Nephron progenitor cell (in vitro differentiated cells): ENCODE measurements around the gene AFF2.

Experiments used
- DNase-seq: peaks from one replicate; pipeline ENCODE4 v3.0.0; 2021
- H3K27ac Mint-ChIP-seq: 2 replicates; pipeline ENCODE4 v1.8.0; 2021; ENCODE audit warnings: mild to moderate bottlenecking, moderate library complexity, mixed read lengths
- H3K27me3 Mint-ChIP-seq: 2 replicates; pipeline ENCODE4 v1.8.0; 2021; ENCODE audit warnings: mild to moderate bottlenecking, low read depth, mixed read lengths; ENCODE audit not compliant: poor library complexity
- H3K36me3 Mint-ChIP-seq: 2 replicates; pipeline ENCODE4 v1.8.0; 2021; ENCODE audit warnings: low read depth, mixed read lengths
- H3K4me1 Mint-ChIP-seq: 2 replicates; pipeline ENCODE4 v1.8.0; 2021; ENCODE audit warnings: mixed read lengths
- H3K4me3 Mint-ChIP-seq: 2 replicates; pipeline ENCODE4 v1.8.0; 2021; ENCODE audit warnings: mild to moderate bottlenecking, moderate library complexity, mixed read lengths
- H3K9me3 Mint-ChIP-seq: 2 replicates; pipeline ENCODE4 v1.8.0; 2021; ENCODE audit warnings: mild to moderate bottlenecking, moderate library complexity, mixed read lengths
- TF ChIP-seq, protein P1 (sequence below): fragments of 200-600 bp; sonication (generic); IDR thresholded peaks from 2 replicates; pipeline ENCODE4 v1.5.0; 2021; ENCODE audit warnings: antibody characterized with exemption

AFF2 gene

DNA sequence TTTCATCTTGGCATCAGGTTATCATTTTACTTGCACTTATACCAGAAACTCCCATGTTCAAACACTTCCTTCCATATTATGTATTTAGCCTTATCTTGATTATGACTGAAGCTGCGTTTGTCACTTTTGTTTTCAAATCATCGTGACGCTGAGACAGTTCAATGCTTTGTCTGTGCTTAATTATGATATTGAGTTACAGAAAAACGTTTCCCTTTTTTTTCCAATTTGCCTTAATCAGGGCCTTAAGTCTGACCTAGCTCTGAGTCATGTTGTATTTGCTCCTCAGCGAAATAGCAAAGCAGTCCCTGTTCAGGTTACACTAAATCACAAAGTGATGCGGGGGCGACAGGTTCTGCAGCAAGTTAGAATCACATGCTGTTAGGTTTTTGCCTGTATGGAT lies 254.7 kb downstream of the AFF2 start:
- Mint-ChIP-seq H3K4me1 (no peaks in the 10 kb centered on the region), H3K27ac (no peak overlapping the region), H3K36me3 (peaks cover 4% of the 10 kb centered on the region)

DNA sequence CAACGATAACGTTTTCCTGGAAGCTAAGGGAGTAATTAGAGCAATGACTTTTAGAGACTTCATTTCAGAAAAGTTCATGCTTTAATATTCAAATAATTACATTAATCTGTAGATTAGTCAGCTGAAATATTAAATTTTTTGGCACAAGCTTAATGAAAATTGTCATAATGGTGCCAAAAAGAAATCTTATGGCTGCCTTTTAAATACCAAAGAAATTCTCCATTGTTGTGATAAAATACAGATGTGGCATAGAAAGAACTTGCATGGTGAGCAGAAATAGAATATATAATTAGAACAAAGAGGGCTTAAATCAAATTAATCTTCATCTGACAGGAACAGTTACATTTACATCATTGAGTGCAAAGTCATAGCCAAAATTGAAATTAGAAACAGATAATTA lies 263.5 kb downstream of the AFF2 start:
- Mint-ChIP-seq H3K4me1 (no peaks in the 10 kb centered on the region), H3K4me3 (no peak overlapping the region), H3K9me3 (peaks cover 16% of the 10 kb centered on the region), H3K27ac (no peak overlapping the region), H3K36me3 (no peaks in the 10 kb centered on the region), H3K27me3 (no peaks in the 10 kb centered on the region)
- TF ChIP-seq, protein P1, sequence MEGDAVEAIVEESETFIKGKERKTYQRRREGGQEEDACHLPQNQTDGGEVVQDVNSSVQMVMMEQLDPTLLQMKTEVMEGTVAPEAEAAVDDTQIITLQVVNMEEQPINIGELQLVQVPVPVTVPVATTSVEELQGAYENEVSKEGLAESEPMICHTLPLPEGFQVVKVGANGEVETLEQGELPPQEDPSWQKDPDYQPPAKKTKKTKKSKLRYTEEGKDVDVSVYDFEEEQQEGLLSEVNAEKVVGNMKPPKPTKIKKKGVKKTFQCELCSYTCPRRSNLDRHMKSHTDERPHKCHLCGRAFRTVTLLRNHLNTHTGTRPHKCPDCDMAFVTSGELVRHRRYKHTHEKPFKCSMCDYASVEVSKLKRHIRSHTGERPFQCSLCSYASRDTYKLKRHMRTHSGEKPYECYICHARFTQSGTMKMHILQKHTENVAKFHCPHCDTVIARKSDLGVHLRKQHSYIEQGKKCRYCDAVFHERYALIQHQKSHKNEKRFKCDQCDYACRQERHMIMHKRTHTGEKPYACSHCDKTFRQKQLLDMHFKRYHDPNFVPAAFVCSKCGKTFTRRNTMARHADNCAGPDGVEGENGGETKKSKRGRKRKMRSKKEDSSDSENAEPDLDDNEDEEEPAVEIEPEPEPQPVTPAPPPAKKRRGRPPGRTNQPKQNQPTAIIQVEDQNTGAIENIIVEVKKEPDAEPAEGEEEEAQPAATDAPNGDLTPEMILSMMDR, result no peak
- DNase-seq, result no peak

More for the DNA sequence above, 254.7 kb downstream of the AFF2 start:
- TF ChIP-seq, protein P1, result no peak
- no peaks in the 10 kb centered on the region for H3K27me3 Mint-ChIP-seq
- DNase-seq, result no peak
- H3K9me3 Mint-ChIP-seq, result peaks cover 11% of the 10 kb centered on the region
- H3K4me3 Mint-ChIP-seq, result no peak overlapping the region

DNA sequence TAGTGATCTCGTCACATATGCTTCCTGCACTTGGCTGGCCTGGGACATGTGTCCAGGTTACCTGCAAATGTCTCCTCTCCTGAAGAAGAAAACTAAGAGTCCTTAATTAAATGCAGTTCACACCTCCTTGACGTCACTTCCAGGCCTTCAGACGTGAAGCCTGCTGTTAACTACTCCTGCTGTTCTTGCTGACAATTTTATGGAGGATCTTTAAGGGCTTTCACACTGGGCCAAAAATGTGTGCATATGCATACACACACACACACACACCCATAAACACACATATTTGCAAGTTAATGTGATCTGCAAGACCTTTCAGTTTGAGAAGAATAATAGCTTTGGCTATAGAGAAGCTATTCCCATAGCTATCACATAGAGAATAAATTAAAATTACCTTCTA lies 267.9 kb downstream of the AFF2 start:
- Mint-ChIP-seq H3K36me3 (no peaks in the 10 kb centered on the region), H3K4me1 (no peaks in the 10 kb centered on the region), H3K9me3 (peaks cover 20% of the 10 kb centered on the region), H3K27me3 (peaks cover under 1% of the 10 kb centered on the region), H3K27ac (no peak overlapping the region), H3K4me3 (no peak overlapping the region)
- TF ChIP-seq, protein P1, result no peak
- no peak for DNase-seq

DNA sequence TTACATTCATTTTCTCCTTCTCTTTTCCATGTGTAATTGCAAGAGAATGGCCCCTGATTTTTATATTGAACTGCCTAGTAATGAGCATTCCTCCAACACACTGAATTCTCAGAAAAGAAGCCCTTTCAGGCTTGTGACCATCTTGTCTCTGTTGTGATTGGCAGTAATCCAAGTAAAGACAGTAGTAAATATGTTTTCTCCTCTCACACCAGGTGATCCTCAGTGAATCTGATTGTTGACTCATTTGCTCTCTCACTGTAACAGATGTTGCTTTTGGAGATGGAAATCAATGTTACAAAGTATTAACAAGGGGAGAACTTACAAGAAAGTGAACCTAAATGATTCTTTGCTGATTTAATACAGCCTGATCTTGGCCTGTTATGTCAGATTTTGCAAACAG lies 271.0 kb downstream of the AFF2 start:
- no peak for DNase-seq

DNA sequence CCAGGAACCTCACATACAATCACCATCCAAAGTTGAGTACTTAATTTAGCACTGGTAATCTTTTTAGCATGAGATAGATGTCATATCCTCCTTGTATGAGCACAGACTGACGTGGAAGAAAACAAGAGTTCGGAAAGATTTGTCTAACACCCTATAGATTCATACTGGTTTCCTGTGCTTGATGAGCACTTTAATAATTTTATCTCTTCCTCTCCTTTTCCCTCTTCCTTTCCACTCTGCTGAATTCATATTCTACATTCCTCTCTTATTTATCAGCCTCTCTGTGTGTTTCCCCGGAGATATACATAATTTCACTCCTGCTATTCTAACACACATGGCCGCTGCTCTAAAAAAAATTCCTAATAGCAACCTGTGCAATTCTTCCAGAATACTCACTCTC lies 273.9 kb downstream of the AFF2 start:
- Mint-ChIP-seq H3K4me3 (no peak overlapping the region), H3K27me3 (peaks cover 6% of the 10 kb centered on the region), H3K27ac (no peak overlapping the region), H3K4me1 (no peaks in the 10 kb centered on the region), H3K36me3 (peaks cover 24% of the 10 kb centered on the region), H3K9me3 (peaks cover 50% of the 10 kb centered on the region)
- TF ChIP-seq, protein P1, result no peak
- DNase-seq, result no peak

More for the DNA sequence above, 271.0 kb downstream of the AFF2 start:
- H3K27ac Mint-ChIP-seq, result no peak overlapping the region
- no peak overlapping the region for H3K4me3 Mint-ChIP-seq
- H3K4me1 Mint-ChIP-seq, result no peaks in the 10 kb centered on the region
- TF ChIP-seq, protein P1, result no peak
- H3K9me3 Mint-ChIP-seq, result peaks cover 33% of the 10 kb centered on the region
- H3K27me3 Mint-ChIP-seq, result peaks cover 4% of the 10 kb centered on the region
- peaks cover 1% of the 10 kb centered on the region for H3K36me3 Mint-ChIP-seq

DNA sequence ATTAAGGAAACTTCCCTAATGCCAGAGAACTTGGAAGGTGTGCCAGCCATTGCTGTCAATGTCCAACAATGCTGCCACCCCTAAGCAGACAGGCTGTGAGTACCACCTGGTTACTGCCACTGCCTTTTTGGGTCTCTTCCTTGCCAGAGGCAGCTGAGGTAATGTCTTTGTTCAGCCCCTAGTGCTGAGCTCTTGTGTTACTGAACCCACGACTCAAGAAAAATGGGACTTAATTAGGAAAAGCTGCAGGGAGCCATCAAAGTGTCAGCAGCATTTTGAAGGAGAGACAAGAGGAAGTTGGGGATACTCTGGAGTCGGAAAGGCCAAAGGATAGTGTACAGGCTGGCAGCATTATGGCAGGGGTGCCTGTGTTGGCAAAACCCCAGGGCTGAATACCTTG lies 283.7 kb downstream of the AFF2 start:
- Mint-ChIP-seq H3K4me3 (no peak overlapping the region), H3K36me3 (peaks cover 7% of the 10 kb centered on the region), H3K9me3 (peaks cover 28% of the 10 kb centered on the region), H3K4me1 (no peaks in the 10 kb centered on the region), H3K27ac (no peak overlapping the region), H3K27me3 (no peaks in the 10 kb centered on the region)
- no peak for DNase-seq
- TF ChIP-seq, protein P1, result no peak
